HG03571 (cell line): Measurements from ENCODE around the gene ARPC1A.
"Not testable (repeated sequence)": the region's sequence is repeated elsewhere in the genome, so short reads cannot be mapped to it uniquely, and the experiment has no call there.

Experiments used
- ATAC-seq: cut with Tn5 transposase; IDR thresholded peaks from one replicate; pipeline ENCODE4 v1.9.1; 2021; ENCODE audit not compliant: unreplicated experiment

ARPC1A gene

GRCh38 chr7:99386584-99387238 lies 61.0 kb downstream of the ARPC1A start:
- no peak for ATAC-seq

- not testable (repeated sequence) for ATAC-seq
These were observed 61.5 kb downstream of the ARPC1A start for GRCh38 chr7:99387239-99387635.

GRCh38 chr7:99387912-99388311 lies 62.2 kb downstream of the ARPC1A start:
- ATAC-seq, result no peak

- ATAC-seq, result no peak
These were observed 64.1 kb downstream of the ARPC1A start for GRCh38 chr7:99389772-99390171.

GRCh38 chr7:99390941-99391602 lies 65.4 kb downstream of the ARPC1A start:
- ATAC-seq, result no peak

- ATAC-seq, result no peak
These were observed 66.3 kb downstream of the ARPC1A start for GRCh38 chr7:99392046-99392445.

GRCh38 chr7:99392659-99393354 lies 67.1 kb downstream of the ARPC1A start:
- no peak for ATAC-seq

- ATAC-seq, result no peak
These were observed 67.9 kb downstream of the ARPC1A start for GRCh38 chr7:99393355-99394187.

GRCh38 chr7:99394188-99394502 lies 68.4 kb downstream of the ARPC1A start:
- ATAC-seq, result no peak

- no peak for ATAC-seq
These were observed 70.1 kb downstream of the ARPC1A start for GRCh38 chr7:99395616-99396327.

GRCh38 chr7:99396418-99397296 lies 71.0 kb downstream of the ARPC1A start:
- no peak for ATAC-seq

GRCh38 chr7:99397297-99397983 lies 71.7 kb downstream of the ARPC1A start:
- no peak for ATAC-seq

- ATAC-seq, result no peak
These were observed 73.3 kb downstream of the ARPC1A start for GRCh38 chr7:99398891-99399445.

GRCh38 chr7:99399597-99399996 lies 73.9 kb downstream of the ARPC1A start:
- no peak for ATAC-seq

- ATAC-seq, result no peak
These were observed 77.2 kb downstream of the ARPC1A start for GRCh38 chr7:99402854-99403253.

GRCh38 chr7:99403764-99404163 lies 78.1 kb downstream of the ARPC1A start:
- ATAC-seq, result no peak

GRCh38 chr7:99404235-99404976 lies 78.7 kb downstream of the ARPC1A start:
- no peak for ATAC-seq

- ATAC-seq, result no peak
These were observed 79.3 kb downstream of the ARPC1A start for GRCh38 chr7:99404977-99405320.
